ENCODE results near the gene CARD16. TPM values are rescaled to one million over a fixed set of nuclear protein-coding genes. Genes with fewer than 3 reads are reported as not detected.
"Not testable (repeated sequence)": the region's sequence is repeated elsewhere in the genome, so short reads cannot be mapped to it uniquely, and the experiment has no call there.

Gene CARD16
- polyA plus RNA-seq (ENCODE audit: insufficient read length in 10 of 10) = 10 to 100 TPM in 7 of 10 donors, 1 to 10 TPM in 3; 7.9 to 20.4 (median 12.2) TPM
- long read RNA-seq, donor 1, transcript CARD16-201 (4 exons, 613 nt) = major isoform, 7 of 11 reads
- long read RNA-seq, donor 1, partial matches to known transcripts = 0 of 11 reads
- long read RNA-seq, donor 1, other reads (novel, unspliced or antisense) = 0 of 11 reads
- long read RNA-seq, donor 2, partial matches to known transcripts = 0 of 5 reads
- long read RNA-seq, donor 2, other reads (novel, unspliced or antisense) = 0 of 5 reads
- long read RNA-seq, donor 3 = 0 reads
- long read RNA-seq, donor 4, partial matches to known transcripts = 0 of 4 reads
- long read RNA-seq, donor 4, other reads (novel, unspliced or antisense) = 0 of 4 reads
- long read RNA-seq, donor 5, transcript CARD16-201 (4 exons, 613 nt) = major isoform, 7 of 12 reads
- long read RNA-seq, donor 5, transcript CARD16-202 (3 exons, 686 nt) = minor isoform, 5 of 12 reads
- long read RNA-seq, donor 5, partial matches to known transcripts = 0 of 12 reads
- long read RNA-seq, donor 5, other reads (novel, unspliced or antisense) = 0 of 12 reads
- long read RNA-seq, donor 6, transcript CARD16-201 (4 exons, 613 nt) = major isoform, 6 of 7 reads
- long read RNA-seq, donor 6, partial matches to known transcripts = 0 of 7 reads
- long read RNA-seq, donor 6, other reads (novel, unspliced or antisense) = 0 of 7 reads
- long read RNA-seq, donor 7, partial matches to known transcripts = 0 of 6 reads
- long read RNA-seq, donor 7, other reads (novel, unspliced or antisense) = 0 of 6 reads
- long read RNA-seq, donor 8, partial matches to known transcripts = 0 of 7 reads
- long read RNA-seq, donor 8, other reads (novel, unspliced or antisense) = 0 of 7 reads
- long read RNA-seq, donor 9, partial matches to known transcripts = 0 of 3 reads
- long read RNA-seq, donor 9, other reads (novel, unspliced or antisense) = 0 of 3 reads

DNA sequence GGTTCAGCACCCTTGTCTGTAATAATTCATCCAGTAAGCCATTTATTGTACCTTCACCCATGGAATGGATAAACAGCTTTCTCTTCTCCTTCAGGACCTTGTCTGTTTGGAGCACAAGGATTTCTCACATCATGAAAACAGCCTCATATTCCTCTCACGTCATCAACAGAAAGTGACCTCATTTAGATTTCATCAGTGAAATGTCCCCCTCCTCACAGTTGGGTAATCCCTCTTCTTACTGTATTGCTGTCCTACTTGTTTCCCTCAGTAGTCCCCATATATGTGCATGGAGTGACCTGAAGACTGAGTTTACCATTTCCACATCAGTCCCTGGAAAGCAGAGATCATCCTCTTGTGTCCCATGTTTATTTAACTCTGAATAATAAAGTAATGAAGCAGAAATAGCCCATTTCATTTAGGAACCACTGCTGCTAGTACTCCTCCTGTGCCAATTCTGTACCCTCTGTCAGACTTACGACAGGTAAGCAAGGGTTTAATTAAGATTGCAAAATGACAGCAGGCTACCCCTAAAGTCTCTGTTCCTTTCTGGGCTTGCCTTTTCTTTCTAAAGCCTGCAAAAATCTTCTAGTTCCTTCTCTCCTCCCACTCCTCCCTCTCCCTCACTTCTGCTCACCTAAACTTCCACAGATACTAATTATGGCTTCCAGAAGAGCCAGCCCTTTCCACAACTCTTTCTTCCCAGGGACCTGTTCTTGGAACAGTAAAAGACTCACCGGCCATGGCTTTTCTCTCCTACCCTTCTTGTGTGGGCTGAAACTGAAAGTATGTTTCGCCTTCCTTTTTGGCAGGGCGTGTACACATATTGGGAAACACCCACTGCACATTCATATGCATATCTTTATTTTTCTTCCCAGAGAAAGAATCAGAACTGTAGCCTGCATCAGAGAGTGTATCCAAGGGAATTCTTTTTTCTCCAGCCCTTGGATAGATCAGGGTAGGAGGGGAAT, at the start of gene CARD16:
CARD16 (minus strand) TSS at position 779 of the 968 bp plus-strand sequence; CDS start at position 741, 38 bp downstream.
- DNase-seq = peak; percentile 44 to 82 (median 59)

DNA sequence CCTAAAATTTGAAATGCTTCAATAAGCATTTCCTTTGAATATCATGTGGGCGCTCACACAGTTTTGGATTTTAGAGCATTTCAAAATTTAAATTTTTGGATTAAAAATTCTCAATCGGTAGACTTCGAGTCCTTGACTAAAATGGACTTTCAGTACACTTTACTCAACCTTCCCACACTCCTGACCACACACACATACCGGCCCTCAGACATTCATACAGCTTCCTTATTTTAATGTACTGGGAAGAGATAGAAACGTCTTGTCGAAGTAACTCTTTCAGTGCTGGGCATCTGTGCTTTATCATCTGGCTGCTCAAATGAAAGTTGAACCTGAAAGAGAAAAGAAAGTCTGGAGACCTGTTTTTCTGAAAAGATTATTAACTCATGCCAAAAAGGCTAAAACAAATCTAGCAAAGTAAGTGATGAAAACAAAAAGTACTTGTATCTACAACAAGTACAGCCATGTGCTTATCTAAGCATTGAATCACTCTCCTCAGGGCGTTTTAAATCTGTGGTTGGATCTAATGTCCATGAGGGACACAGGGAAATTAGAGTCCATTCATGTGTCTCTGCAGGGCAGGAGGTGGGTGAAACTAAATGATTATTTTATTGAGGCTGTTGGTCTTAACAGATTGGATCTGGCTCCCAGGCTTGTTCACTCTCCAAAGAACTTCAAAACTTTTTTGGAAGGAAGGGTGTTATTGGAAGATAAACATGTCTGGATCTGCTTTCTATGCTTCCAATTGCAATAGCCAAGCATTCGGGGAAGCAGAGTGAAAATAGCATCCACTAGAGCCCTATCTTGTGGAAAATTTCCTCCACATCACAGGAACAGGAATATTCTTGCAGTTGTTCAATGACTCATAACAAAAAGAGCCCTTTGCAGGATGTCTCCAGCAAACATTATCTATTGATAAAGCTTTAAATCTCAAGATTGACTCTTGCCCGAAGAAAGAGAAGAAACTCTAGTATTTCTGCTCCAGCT, 47.4 kb upstream of the CARD16 start:
- peak in 2 of 3 donors; percentile 18 to 48 for DNase-seq

DNA sequence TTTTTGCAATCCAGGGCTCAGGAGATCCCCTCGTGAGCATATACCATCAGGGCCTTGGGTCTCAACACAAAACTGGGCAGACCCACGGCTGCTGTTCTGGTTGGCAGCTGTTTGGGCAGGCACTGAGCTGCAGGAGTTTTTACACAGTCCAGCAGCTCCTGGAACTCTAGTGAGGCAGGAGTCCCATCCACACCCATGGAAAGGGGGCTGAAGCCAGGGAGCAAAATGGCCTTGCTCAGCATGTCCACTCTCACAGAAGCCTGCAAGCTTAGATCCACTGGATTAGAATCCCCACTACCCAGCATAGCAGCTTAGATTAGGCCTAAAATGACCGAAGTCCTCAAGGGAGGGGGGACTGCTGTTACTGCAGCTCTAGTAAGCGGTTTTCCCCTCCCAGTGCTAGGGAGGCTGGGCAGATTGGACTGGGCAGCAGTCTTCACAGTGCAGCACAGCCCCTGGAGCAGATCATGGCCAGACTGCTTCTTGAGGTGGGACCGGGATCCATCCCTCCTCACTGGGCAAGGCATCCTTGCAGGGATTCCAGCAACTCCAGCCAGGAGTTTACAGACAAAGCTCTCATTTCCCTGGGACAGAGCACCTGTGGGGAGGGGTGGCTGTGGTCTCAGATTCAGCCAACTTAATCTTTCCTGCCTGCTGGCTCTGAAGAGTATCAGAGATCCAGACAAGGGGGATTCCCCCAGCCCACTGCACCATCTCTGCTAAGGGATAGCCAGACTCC, 36.4 kb upstream of the CARD16 start:
- DNase-seq = no peak

DNA sequence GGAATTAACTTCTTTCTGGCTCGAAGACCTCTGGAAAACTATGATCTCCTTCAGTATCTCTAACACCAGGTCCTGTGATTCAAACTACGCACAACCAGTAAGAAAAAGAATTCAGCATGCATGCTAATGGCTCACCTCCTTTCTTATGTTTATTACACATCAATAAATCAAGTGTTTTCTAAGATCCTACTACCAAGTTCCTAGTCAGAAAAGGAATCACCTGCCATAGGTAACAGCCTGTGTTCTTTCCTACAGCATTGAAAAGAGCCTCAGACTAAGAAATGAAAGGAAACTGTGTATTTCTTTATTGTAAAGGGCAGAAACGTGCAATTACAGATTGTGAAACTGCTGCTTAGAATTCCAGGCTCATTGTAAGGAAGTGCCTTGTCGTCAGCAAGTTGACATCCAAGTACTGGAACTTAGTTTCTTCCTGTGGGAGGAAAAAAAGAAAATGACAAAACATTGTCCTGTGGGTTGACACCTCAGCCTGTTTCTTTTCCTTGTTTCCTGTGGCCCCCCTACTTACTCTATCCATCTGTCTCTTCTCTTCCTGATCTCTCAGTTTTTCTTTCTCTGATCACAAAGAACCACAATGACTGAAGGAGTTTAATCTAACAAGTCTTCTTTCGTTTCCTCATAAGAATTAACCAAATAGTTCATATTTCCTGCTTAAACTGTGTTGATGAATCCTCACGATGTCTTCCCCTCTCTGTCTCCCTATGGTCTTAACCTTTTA, 35.2 kb upstream of the CARD16 start:
- DNase-seq = not testable (repeated sequence)

DNA sequence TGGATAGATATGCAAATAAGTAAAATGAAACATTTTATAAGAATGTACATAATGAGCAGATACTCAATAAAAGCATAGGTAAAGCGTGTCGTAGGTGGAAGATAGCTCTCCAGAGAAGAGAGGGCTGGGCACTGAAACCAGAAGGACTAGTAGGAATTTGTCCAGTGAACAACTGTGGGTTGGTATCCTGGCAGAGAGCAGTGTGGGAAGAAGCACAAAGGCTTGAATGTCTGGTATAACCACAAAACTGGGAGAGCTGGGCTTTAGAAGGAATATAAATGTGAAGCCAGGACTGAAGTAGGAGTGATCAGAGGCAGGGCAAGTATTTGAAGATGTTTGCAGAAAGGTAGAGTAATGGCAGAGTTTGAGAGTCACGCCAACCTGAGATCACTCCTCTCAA, 33.1 kb upstream of the CARD16 start:
- no peak for DNase-seq

DNA sequence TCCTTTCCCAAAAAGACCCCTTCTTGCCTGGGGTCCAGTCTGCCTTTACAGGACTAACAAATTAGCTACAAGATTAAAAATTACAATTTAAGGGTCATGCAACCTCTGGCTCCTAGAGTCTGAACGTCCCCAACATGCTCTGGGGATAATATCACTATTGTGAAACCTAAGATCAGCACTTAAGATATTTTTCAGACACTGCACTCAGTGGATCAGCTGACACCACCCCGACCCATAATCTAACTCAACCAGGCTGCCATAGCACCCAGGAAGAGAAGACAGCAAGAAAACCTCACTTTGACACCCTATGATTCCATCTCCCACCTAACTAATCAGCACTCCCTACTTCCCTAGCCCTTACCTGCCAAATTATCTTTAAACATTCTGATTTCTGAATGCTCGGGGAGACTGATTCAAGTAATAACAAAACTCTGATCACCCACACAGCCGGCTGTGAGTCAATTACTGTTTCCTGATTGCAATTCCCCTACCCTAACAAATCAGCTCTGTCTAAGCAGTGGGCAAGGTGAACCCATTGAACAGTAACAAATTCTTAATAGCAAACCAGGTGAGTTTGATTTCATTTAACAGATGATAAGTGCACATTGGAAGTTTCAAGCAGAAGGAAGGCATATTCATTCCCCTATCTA, 32.1 kb upstream of the CARD16 start:
- not testable (repeated sequence) for DNase-seq

DNA sequence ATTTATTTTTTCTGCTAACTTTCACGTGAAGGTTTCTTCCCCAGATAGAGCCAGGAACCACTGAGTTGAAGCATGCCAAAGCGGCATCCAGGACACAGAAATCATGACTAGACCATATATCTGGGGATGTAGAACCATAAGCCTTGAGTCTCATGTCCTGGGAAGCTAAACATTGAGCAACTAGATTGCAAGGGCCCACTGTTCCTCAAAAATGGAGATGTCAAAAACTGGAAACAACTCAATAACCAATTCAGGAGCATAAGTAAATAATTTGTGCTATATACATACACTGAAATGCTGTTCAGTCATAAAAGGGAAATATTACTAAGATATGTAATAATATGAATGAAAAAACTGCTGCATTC, 29.0 kb upstream of the CARD16 start:
- no peak for DNase-seq

DNA sequence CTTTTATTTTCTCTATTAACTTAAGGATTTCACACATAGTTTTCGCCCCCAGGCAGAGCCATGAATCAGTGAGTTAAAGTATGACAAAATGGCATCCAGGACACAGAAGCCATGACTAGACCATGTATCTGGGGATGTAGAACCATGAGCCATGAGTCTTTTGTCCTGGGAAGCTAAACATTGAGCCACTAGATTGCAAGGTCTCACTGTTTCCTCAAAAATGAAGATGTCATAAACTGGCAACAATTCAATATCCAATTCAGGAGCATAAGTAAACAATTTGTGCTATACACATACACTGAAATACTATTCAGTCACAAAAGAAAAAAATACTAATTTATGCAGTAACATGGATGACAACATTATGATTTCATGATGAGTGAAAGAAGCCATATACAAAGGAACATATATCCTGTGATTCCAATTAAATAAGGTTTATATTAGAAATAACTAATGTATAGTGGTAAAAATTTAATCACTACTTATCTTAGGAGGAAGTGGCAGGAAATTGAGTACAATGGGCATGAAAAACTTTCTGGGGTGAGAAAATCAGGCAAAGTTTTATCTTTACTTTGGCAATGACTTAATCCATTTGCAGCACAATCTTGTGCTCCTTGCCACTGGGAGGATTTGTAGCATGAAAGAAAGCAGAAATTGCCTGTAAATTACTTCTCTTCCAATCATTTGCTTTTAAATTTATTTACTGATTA, 28.5 kb upstream of the CARD16 start:
- no peak for DNase-seq

DNA sequence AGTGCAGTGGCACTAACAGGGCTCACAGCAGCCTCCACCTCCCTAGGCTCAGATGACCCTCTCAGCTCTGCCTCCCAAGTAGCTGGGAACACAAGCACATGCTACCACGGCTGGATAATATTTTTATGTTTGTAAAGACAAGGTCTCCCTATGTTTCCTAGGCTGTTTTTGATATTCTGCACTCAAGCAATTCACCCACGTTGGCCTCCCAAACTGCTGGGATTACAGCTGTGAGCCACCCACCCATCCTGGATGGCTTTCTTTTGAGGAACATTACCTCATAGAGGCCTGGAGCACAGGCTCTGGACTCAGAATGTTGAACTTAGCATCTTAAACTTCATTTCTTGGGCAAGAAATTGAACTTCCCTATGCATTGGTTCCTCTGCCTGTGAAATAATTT, 26.9 kb upstream of the CARD16 start:
- not testable (repeated sequence) for DNase-seq

DNA sequence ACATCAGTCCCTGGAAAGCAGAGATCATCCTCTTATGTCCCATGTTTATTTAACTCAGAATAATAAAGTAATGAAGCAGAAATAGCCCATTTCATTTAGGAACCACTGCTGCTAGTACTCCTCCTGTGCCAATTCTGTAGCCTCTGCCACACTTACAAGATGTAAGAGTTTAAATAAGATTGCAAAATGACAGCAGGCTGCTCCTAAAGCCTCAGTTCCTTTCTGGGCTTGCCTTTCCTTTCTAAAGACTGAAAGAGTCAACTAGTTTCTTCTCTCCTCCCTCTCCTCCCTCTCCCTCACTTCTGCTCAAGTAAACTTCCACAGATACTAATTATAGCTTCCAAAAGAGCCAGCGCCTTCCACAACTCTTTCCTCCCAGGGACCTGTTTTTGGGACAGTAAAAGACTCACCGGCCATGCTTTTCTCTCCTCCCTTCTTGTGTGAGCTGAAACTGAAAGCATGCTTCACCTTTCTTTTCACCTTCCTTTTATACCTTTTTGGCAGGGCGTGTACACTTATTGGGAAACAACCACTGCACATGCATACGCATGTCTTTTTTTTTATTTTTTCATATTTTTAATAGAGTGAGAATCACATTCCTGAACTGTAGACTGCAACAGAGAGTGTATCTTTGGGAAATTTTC, 26.1 kb upstream of the CARD16 start:
- DNase-seq = no peak

DNA sequence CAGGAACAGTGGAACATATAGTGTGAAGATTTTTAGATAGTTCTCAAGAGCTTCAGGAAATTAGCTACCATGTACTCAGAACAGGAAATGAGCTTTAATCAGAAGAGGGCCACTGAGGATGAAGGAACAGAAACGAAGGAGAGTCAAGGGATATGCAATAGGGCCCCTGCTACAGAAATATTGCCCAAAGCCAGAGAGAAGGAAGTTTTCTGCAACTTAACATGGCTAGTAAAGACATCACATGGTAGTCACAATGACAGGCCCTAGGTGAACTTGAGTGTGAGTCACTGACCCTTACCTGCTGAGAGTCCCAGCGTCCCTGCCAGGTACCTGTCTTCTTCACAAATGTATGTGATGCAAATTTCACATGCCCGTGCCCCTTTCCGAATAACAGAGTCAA, 25.2 kb upstream of the CARD16 start:
- DNase-seq = no peak

DNA sequence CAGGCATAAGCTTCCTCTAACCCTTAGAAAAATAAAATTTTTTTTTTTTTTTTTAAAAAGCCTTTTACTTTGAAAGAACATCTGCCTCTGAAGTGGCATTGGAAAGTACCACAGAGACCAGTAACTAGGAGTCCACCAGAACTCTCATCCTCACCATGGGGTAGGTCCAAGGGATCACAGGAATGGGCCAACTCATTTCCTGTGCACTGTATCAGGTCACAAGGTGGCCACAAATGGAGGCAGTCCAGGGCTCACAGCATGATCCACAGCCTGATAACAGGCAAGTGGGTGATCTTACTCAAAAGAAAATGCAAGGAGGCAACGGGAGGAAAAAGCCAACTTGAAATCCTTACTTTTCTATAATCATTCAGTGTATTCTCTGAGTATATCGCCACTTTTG, 24.6 kb upstream of the CARD16 start:
- DNase-seq = not testable (repeated sequence)

DNA sequence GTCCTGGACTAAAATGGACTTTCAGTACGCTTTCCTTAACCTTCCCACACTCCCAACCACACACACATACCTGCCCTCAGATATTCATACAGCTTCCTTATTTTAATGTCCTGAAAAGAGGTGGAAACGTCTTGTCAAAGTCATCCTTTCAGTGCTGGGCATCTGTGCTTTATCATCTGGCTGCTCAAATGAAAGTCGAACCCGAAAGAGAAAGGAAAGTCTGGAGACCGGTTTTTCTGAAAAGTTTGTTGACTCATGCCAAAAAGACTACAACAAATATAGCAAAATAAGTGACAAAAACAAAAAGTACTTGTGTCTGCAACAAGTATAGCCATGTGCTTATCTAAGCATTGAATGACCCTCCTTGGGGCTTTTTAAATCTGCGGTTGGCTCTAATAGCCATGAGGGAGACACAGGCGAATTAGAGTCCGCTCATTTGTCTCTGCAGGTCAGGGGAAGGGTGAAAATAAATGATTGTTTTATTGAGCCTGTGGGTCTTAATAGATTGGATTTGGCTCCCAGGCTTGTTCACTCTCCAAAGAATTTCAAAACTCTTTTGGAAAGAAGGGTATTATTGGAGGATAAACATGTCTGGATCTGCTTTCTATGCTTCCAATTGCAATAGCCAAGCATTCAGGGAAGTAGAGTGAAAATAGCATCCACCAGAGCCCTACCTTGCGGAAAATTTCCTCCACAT, 18.3 kb upstream of the CARD16 start:
- peak in 1 of 3 donors; percentile 61 for DNase-seq

DNA sequence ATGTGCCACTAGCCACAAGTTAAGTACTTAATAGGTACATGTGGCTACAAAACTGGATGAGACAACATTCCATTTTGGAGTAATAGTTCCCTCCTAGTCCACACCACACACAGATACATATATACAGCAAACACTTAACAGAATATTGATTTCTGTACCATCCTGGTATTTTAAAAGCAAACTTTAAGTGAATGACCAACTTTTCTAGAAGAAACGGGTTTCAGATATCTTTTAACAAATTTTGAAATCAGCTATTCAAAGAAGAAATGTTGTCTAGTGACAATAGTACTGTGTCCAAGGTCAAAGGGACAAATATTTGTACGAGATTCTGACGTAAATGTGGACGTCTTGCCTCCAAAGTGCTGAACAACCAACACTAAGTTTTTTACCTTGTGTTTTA, 12.3 kb upstream of the CARD16 start:
- no peak for DNase-seq

DNA sequence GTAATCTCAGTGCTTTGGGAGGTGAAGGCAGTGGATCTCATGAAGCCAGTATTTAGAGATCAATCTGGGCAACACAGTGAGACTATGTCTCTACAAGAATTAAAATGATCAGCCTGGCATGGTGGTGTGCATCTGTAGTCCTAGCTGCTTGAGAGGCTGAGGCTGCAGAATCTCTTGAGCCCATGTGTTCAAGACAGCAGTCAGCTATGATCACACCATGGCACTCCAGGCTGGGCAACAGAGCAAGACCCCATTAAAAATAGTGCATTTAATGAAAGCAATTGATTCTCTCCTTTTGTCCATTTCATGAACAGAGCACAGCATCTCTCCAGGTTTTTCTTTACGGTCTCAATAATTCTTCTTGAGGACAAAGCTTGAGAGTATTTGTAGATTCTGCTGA, 11.3 kb upstream of the CARD16 start:
- DNase-seq = no peak
